PC-3 (cell line): ENCODE measurements around the gene ITGAV. TPM values are rescaled to one million over a fixed set of nuclear protein-coding genes. Genes with fewer than 3 reads are reported as not detected.

Experiments used
- ATAC-seq: fragments of 200-7000 bp; cut with Tn5 transposase; 2 replicates; pipeline ENCODE4 v1.9.1; 2020; ENCODE audit warnings: mild to moderate bottlenecking, moderate library complexity
- BruUV-seq: library from RNA; stranded (reverse); fragments of 400-500 nt; replicated peaks from 2 replicates; lab custom pipeline; 2021; lab: Mats Ljungman, UMichigan
- CTCF ChIA-PET: fragments of 300-600 bp; sonication (Branson Sonifier 250); formaldehyde crosslinking; loops from one replicate; lab custom pipeline; 2022; ENCODE audit warnings: antibody characterized with exemption; lab: Charles Lee
- POLR2A ChIA-PET: fragments of 300-600 bp; sonication (Branson Sonifier 250); formaldehyde crosslinking; loops from one replicate; lab custom pipeline; 2022; ENCODE audit warnings: antibody characterized with exemption; ENCODE audit not compliant: unreplicated experiment; lab: Charles Lee
- DNase-seq: peaks from one replicate; pipeline ENCODE4 v3.0.0-alpha.2; 2015
- H2AFZ ChIP-seq: fragments of 300-600 bp; sonication (generic); 2 replicates; pipeline ENCODE4 v1.6.0; 2016; ENCODE audit warnings: antibody characterized with exemption, low read length
- H3F3A ChIP-seq: fragments of 300-600 bp; sonication (generic); one replicate; pipeline ENCODE4 v1.6.0; 2017; ENCODE audit warnings: antibody characterized with exemption, low read length, control low read depth, mild to moderate bottlenecking; ENCODE audit not compliant: unreplicated experiment
- H3K27ac ChIP-seq: fragments of 300-600 bp; sonication (generic); 2 replicates; pipeline ENCODE4 v1.5.1; 2016; ENCODE audit warnings: mild to moderate bottlenecking, low read length
- H3K27me3 ChIP-seq: fragments of 300-600 bp; sonication (generic); 2 replicates; pipeline ENCODE4 v1.6.1; 2016; ENCODE audit warnings: low read length, mixed read lengths
- H3K36me3 ChIP-seq: fragments of 300-600 bp; sonication (generic); 2 replicates; pipeline ENCODE4 v1.6.1; 2016; ENCODE audit warnings: low read depth, mixed run types, low read length, mixed read lengths
- H3K4me1 ChIP-seq: fragments of 300-600 bp; sonication (generic); 2 replicates; pipeline ENCODE4 v1.5.1; 2016; ENCODE audit warnings: low read length; ENCODE audit not compliant: insufficient read depth
- H3K4me2 ChIP-seq: fragments of 300-600 bp; sonication (generic); 2 replicates; pipeline ENCODE4 v1.6.0; 2016; ENCODE audit warnings: low read length
- H3K4me3 ChIP-seq: fragments of 300-600 bp; sonication (generic); 2 replicates; pipeline ENCODE4 v1.5.1; 2016; ENCODE audit warnings: mild to moderate bottlenecking, low read length, mixed read lengths
- H3K79me2 ChIP-seq: fragments of 300-600 bp; sonication (generic); 2 replicates; pipeline ENCODE4 v1.6.1; 2017; ENCODE audit warnings: low read length, mixed read lengths
- H3K9ac ChIP-seq: fragments of 300-600 bp; sonication (generic); 2 replicates; pipeline ENCODE4 v1.6.0; 2016; ENCODE audit warnings: mild to moderate bottlenecking, low read length
- H3K9me2 ChIP-seq: fragments of 300-600 bp; sonication (generic); replicated peaks from 2 replicates; pipeline ENCODE4 v1.6.1; 2016; ENCODE audit warnings: mixed run types, low read length, mixed read lengths
- H3K9me3 ChIP-seq: fragments of 300-600 bp; sonication (generic); 2 replicates; pipeline ENCODE4 v1.6.1; 2016; ENCODE audit warnings: low read length, mixed read lengths
- H4K20me1 ChIP-seq: fragments of 300-600 bp; sonication (generic); 2 replicates; pipeline ENCODE4 v1.6.1; 2016; ENCODE audit warnings: low read length, mixed read lengths
- CTCF ChIP-seq: fragments of 300-600 bp; sonication (generic); conservative IDR thresholded peaks from 2 replicates; pipeline ENCODE4 v1.5.1; 2017; ENCODE audit warnings: antibody characterized with exemption, low read depth, mild to moderate bottlenecking, low read length
- EZH2 ChIP-seq: fragments of 300-600 bp; sonication (generic); IDR thresholded peaks from one replicate; pipeline ENCODE4 v1.6.1; 2017; ENCODE audit warnings: antibody characterized with exemption, mild to moderate bottlenecking, low read length; ENCODE audit not compliant: unreplicated experiment
- EZH2phosphoT487 ChIP-seq: fragments of 300-600 bp; sonication (generic); IDR thresholded peaks from 2 replicates; pipeline ENCODE4 v1.6.1; 2018; ENCODE audit warnings: mild to moderate bottlenecking, antibody characterized with exemption, low read length, borderline replicate concordance
- intact Hi-C: fragments of 100-400 bp; cut with micrococcal nuclease; formaldehyde crosslinking; loops from 2 replicates; pipeline ENCODE4 v1.9.0; 2023
- total RNA-seq: library from RNA; depleted of rRNA; stranded (reverse); fragments of >200 nt; gene quantifications from 2 replicates; pipeline ENCODE4 v1.2.3, GENCODE V29; 2014

Gene ITGAV
- total RNA-seq, 1 experiment from 2014 or later: 23.5 TPM

GRCh38 chr2:186542002-186542401, 47.9 kb upstream of the ITGAV start:
- BruUV-seq: no TSS peak
- Histone ChIP-seq H3K27ac (no peak overlapping the region), H3K4me2 (no peak overlapping the region), H3K4me3 (no peak overlapping the region), H3K27me3 (no peaks in the 10 kb centered on the region), H2AFZ (no peak overlapping the region), H3K9ac (no peak overlapping the region), H4K20me1 (no peaks in the 10 kb centered on the region), H3K4me1 (peaks cover 35% of the 10 kb centered on the region), H3F3A (peaks cover 8% of the 10 kb centered on the region), H3K79me2 (no peaks in the 10 kb centered on the region), H3K9me2 (no peaks in the 10 kb centered on the region), H3K36me3 (no peaks in the 10 kb centered on the region), H3K9me3 (no peaks in the 10 kb centered on the region)
- intact Hi-C loops: no loop called here
- TF ChIP-seq CTCF (no peak), EZH2phosphoT487 (no peak), EZH2 (no peak)
- DNase-seq: no peak
- POLR2A ChIA-PET: no interaction called here
- ATAC-seq: no peak
- CTCF ChIA-PET: no interaction called here

- TF ChIP-seq EZH2 (no peak), CTCF (no peak), EZH2phosphoT487 (no peak)
Observed at GRCh38 chr2:186543561-186544131, 46.2 kb upstream of the ITGAV start.

GRCh38 chr2:186544255-186544675, 45.6 kb upstream of the ITGAV start:
- TF ChIP-seq EZH2phosphoT487 (no peak), CTCF (no peak), EZH2 (no peak)
- no peaks in the 10 kb centered on the region for H4K20me1 ChIP-seq
- no peaks in the 10 kb centered on the region for H3K9me3 ChIP-seq
- DNase-seq (peak; percentile 91), ATAC-seq (peak; percentile 86)
- intact Hi-C loops: loop anchor here (1.0 to 2.0 kb wide), 2 partner anchors 39 to 97 kb away; no protein-coding TSS in a partner anchor
- H3F3A ChIP-seq: peaks cover 8% of the 10 kb centered on the region
- no TSS peak for BruUV-seq
- H2AFZ ChIP-seq: peak overlapping the region; percentile 49
- H3K4me3 ChIP-seq: peak overlapping the region; percentile 51
- H3K36me3 ChIP-seq: no peaks in the 10 kb centered on the region
- no peaks in the 10 kb centered on the region for H3K9me2 ChIP-seq
- peak overlapping the region; percentile 93 for H3K27ac ChIP-seq
- H3K9ac ChIP-seq: peak overlapping the region; percentile 74
- peak overlapping the region; percentile 79 for H3K4me2 ChIP-seq
- ChIA-PET POLR2A (interaction anchor here (0.6 to 1.4 kb wide), 3 partner anchors 26 to 80 kb away, joined by 3 to 6 read pairs (median 4); partner anchors contain the start of gene ITGAV), CTCF (no interaction called here)
- no peaks in the 10 kb centered on the region for H3K27me3 ChIP-seq
- H3K79me2 ChIP-seq: no peaks in the 10 kb centered on the region
- H3K4me1 ChIP-seq: peaks cover 36% of the 10 kb centered on the region

More at GRCh38 chr2:186543561-186544131, 46.2 kb upstream of the ITGAV start:
- H3K27me3 ChIP-seq: no peaks in the 10 kb centered on the region
- ATAC-seq (peak; percentile 45), DNase-seq (peak; percentile 50)
- peak overlapping the region; percentile 93 for H3K27ac ChIP-seq
- peak overlapping the region; percentile 74 for H3K9ac ChIP-seq
- no peaks in the 10 kb centered on the region for H3K9me3 ChIP-seq
- no peaks in the 10 kb centered on the region for H4K20me1 ChIP-seq
- H3K4me1 ChIP-seq: peaks cover 36% of the 10 kb centered on the region
- H3F3A ChIP-seq: peaks cover 8% of the 10 kb centered on the region
- CTCF ChIA-PET: no interaction called here
- no peaks in the 10 kb centered on the region for H3K9me2 ChIP-seq
- H2AFZ ChIP-seq: peak overlapping the region; percentile 49
- no peaks in the 10 kb centered on the region for H3K79me2 ChIP-seq
- POLR2A ChIA-PET: interaction anchor here (1.4 kb wide), 1 partner anchor 46 kb away, joined by 6 read pairs; the partner anchor contains the start of gene ITGAV
- intact Hi-C loops: loop anchor here (1.0 to 2.0 kb wide), 2 partner anchors 39 to 98 kb away; no protein-coding TSS in a partner anchor
- H3K4me3 ChIP-seq: peak overlapping the region; percentile 51
- H3K4me2 ChIP-seq: peak overlapping the region; percentile 79
- TSS peak; percentile 67 for BruUV-seq
- H3K36me3 ChIP-seq: no peaks in the 10 kb centered on the region
